ENCODE measurements around the gene ATP6V0A4. TPM values are rescaled to one million over a fixed set of nuclear protein-coding genes. Genes with fewer than 3 reads are reported as not detected.

Gene ATP6V0A4
- polyA plus RNA-seq, 1 of the 3 experiments (the other 2 are of a cell fraction): not detected

DNA sequence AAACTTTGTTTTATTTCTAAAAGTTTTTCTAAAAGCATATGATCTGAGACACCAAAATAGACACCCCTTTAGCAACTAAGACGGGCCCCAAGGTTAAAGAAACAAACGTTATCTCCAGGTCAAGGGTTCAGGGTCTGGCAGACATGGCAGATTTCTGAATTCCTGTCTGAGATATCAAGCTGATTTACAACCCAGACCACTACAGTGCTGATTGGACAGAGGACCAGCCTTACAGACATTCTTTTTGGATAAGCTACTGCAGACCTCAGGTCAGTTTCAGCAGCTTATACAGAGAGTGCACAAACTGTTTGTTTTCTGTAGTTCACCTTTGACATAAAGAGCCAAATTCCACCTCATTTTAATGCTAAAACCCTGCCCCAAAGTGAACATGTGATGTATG is 131.6 kb downstream of the ATP6V0A4 start:
- POLR2A ChIA-PET: no interaction called here

DNA sequence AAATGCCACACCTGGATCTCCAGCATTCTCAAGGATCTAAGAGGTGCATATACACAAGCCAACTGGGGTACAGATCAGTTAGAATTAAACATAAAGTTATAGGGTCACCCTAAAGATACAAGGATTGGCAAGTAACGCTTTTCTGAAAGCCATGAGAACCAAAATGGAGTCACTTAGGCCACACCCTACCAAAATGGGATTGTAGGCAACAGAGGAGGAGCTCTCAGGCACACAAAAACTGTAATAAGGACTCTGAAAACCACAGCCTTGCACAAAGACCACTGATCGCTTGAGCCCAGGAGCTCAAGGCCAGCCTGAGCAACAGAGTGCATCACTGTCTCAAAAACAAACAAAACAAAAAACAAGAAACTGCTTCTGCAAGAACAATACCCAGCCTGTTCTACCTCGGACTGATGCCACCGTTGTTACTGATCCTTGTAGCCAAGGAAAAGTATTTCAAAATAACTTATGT is 132.3 kb downstream of the ATP6V0A4 start:
- DNase-seq: no peak
- CTCF ChIA-PET: interaction anchor here (0.6 to 1.8 kb wide), 3 partner anchors 16 to 331 kb away, joined by 3 to 12 read pairs (median 3); no protein-coding TSS in a partner anchor
- Histone ChIP-seq H3K9me2 (no peaks in the 10 kb centered on the region), H3K4me3 (ENCODE audit: low read depth in 2 of 2, low read length in 1 of 2) (no peak overlapping the region), H4K20me1 (ENCODE audit: insufficient read depth) (no peaks in the 10 kb centered on the region), H3K27ac (ENCODE audit: low read depth in 2 of 2, low read length in 1 of 2) (peak overlapping the region in 1 of 2 experiments; percentile 90; a peak in 2 of 4 replicates), H3K4me1 (ENCODE audit: control insufficient read depth in 1 of 2, insufficient read depth in 2 of 2, low read depth in 1 of 2, low read length in 1 of 2) (peaks cover 0 to 52% of the 10 kb centered on the region in 2 experiments; a peak in 2 of 4 replicates), H2AFZ (ENCODE audit: low read depth) (no peak overlapping the region), H3K9ac (no peak overlapping the region), H3K79me2 (ENCODE audit: insufficient read depth) (no peaks in the 10 kb centered on the region), H3K27me3 (ENCODE audit: insufficient read depth) (no peaks in the 10 kb centered on the region), H3K36me3 (replicated peaks in 1 of 2; ENCODE audit: control insufficient read depth in 1 of 2, insufficient read depth in 2 of 2, low read length in 1 of 2) (no peaks in the 10 kb centered on the region), H3K9me3 (no peaks in the 10 kb centered on the region), H3F3A (replicated peaks; ENCODE audit: insufficient read depth) (no peaks in the 10 kb centered on the region), H3K4me2 (no peak overlapping the region)
- no peak for TF ChIP-seq FOXJ3 (CRISPR knock-in tag; IDR thresholded peaks at IDR 0.05)
- no peak for TF ChIP-seq GABPA (IDR thresholded peaks at IDR 0.05; ENCODE audit: low read depth)
- 33% methylated on average over 4 of the region's 4 CpGs for WGBS (ENCODE audit: low lambda C conversion rate)
- POLR2A ChIA-PET: no interaction called here

More for the DNA sequence above, 131.6 kb downstream of the ATP6V0A4 start:
- no peak overlapping the region for H3K4me3 ChIP-seq (ENCODE audit: low read depth in 2 of 2, low read length in 1 of 2)
- H3K36me3 ChIP-seq (replicated peaks in 1 of 2; ENCODE audit: control insufficient read depth in 1 of 2, insufficient read depth in 2 of 2, low read length in 1 of 2): no peaks in the 10 kb centered on the region
- H3K27me3 ChIP-seq (ENCODE audit: insufficient read depth): no peaks in the 10 kb centered on the region
- peak overlapping the region in 1 of 2 experiments; percentile 90; a peak in 2 of 4 replicates for H3K27ac ChIP-seq (ENCODE audit: low read depth in 2 of 2, low read length in 1 of 2)
- H3K9me3 ChIP-seq: no peaks in the 10 kb centered on the region
- H3K9me2 ChIP-seq: no peaks in the 10 kb centered on the region
- TF ChIP-seq RFX5 (IDR thresholded peaks at IDR 0.05; ENCODE audit: low read length) (no peak), EP300 (IDR thresholded peaks at IDR 0.05; ENCODE audit: borderline replicate concordance in 1 of 2, low read depth in 1 of 2, low read length in 1 of 2) (peak in 1 of 2 experiments; percentile 95; a peak in 2 of 4 replicates), FOXJ3 (CRISPR knock-in tag; IDR thresholded peaks at IDR 0.05) (peak; percentile 32; the same call in 1 of the 2 replicates), TCF12 (IDR thresholded peaks at IDR 0.05) (0 out of 2 replicates have a peak, but pooled peaks have one; percentile 18), RCOR1 (IDR thresholded peaks at IDR 0.05; ENCODE audit: low read length) (peak; percentile 84), GATA2 (CRISPR knock-in tag; IDR thresholded peaks at IDR 0.05) (peak; percentile 80; the same call in 1 of the 2 replicates)
- TF ChIP-seq, protein P1, sequence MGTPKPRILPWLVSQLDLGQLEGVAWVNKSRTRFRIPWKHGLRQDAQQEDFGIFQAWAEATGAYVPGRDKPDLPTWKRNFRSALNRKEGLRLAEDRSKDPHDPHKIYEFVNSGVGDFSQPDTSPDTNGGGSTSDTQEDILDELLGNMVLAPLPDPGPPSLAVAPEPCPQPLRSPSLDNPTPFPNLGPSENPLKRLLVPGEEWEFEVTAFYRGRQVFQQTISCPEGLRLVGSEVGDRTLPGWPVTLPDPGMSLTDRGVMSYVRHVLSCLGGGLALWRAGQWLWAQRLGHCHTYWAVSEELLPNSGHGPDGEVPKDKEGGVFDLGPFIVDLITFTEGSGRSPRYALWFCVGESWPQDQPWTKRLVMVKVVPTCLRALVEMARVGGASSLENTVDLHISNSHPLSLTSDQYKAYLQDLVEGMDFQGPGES (IDR thresholded peaks at IDR 0.05; ENCODE audit: low read depth, low read length): no peak
- WGBS (ENCODE audit: low lambda C conversion rate): 5% methylated on average over 2 of the region's 2 CpGs
- H3K4me1 ChIP-seq (ENCODE audit: control insufficient read depth in 1 of 2, insufficient read depth in 2 of 2, low read depth in 1 of 2, low read length in 1 of 2): peaks cover 0 to 47% of the 10 kb centered on the region in 2 experiments; a peak in 2 of 4 replicates
- DNase-seq: peak; percentile 58
- no peak overlapping the region for H3K4me2 ChIP-seq
- no peaks in the 10 kb centered on the region for H3F3A ChIP-seq (replicated peaks; ENCODE audit: insufficient read depth)
- H4K20me1 ChIP-seq (ENCODE audit: insufficient read depth): no peaks in the 10 kb centered on the region
- H2AFZ ChIP-seq (ENCODE audit: low read depth): no peak overlapping the region
- H3K9ac ChIP-seq: no peak overlapping the region
- no peaks in the 10 kb centered on the region for H3K79me2 ChIP-seq (ENCODE audit: insufficient read depth)
- CTCF ChIA-PET: interaction anchor here (0.6 to 1.8 kb wide), 5 partner anchors 15 to 332 kb away, joined by 3 to 12 read pairs (median 3); no protein-coding TSS in a partner anchor

DNA sequence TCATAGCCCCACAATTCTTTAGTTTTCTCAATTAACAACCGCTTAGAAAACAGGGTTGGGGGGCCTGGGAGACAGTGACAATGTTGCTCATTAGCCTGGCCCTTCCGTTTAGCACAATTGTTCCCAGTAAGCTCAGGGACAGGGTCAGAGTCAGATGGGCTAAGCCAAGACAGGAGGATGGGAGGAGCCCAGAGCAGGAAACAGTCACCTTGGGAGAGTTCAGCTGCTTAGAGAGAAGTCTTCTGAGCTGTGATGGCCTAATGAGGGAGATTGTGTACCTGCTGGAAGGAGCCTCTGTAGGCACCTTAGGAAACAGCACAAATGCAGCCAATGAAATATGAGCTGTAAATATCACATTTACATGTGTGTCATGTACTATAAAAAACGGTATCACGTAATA is 132.7 kb downstream of the ATP6V0A4 start:
- no peak overlapping the region for H3K4me2 ChIP-seq
- no peaks in the 10 kb centered on the region for H3F3A ChIP-seq (replicated peaks; ENCODE audit: insufficient read depth)
- H3K9ac ChIP-seq: no peak overlapping the region
- WGBS (ENCODE audit: low lambda C conversion rate): 31% methylated on average over 4 of the region's 4 CpGs
- H3K27me3 ChIP-seq (ENCODE audit: insufficient read depth): no peaks in the 10 kb centered on the region
- POLR2A ChIA-PET: no interaction called here
- H3K79me2 ChIP-seq (ENCODE audit: insufficient read depth): no peaks in the 10 kb centered on the region
- H2AFZ ChIP-seq (ENCODE audit: low read depth): no peak overlapping the region
- no peak overlapping the region for H3K4me3 ChIP-seq (ENCODE audit: low read depth in 2 of 2, low read length in 1 of 2)
- peaks cover 0 to 52% of the 10 kb centered on the region in 2 experiments; a peak in 2 of 4 replicates for H3K4me1 ChIP-seq (ENCODE audit: control insufficient read depth in 1 of 2, insufficient read depth in 2 of 2, low read depth in 1 of 2, low read length in 1 of 2)
- no peak for DNase-seq
- no peaks in the 10 kb centered on the region for H3K9me3 ChIP-seq
- H3K36me3 ChIP-seq (replicated peaks in 1 of 2; ENCODE audit: control insufficient read depth in 1 of 2, insufficient read depth in 2 of 2, low read length in 1 of 2): no peaks in the 10 kb centered on the region
- H4K20me1 ChIP-seq (ENCODE audit: insufficient read depth): no peaks in the 10 kb centered on the region
- CTCF ChIA-PET: interaction anchor here (0.8 to 1.8 kb wide), 3 partner anchors 16 to 73 kb away, joined by 3 to 12 read pairs (median 3); no protein-coding TSS in a partner anchor
- H3K27ac ChIP-seq (ENCODE audit: low read depth in 2 of 2, low read length in 1 of 2): peak overlapping the region in 1 of 2 experiments; percentile 90; a peak in 2 of 4 replicates
- no peaks in the 10 kb centered on the region for H3K9me2 ChIP-seq
- TF ChIP-seq GATA2 (CRISPR knock-in tag; IDR thresholded peaks at IDR 0.05): no peak
- TF ChIP-seq, protein P2, sequence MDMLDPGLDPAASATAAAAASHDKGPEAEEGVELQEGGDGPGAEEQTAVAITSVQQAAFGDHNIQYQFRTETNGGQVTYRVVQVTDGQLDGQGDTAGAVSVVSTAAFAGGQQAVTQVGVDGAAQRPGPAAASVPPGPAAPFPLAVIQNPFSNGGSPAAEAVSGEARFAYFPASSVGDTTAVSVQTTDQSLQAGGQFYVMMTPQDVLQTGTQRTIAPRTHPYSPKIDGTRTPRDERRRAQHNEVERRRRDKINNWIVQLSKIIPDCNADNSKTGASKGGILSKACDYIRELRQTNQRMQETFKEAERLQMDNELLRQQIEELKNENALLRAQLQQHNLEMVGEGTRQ (IDR thresholded peaks at IDR 0.05; ENCODE audit: borderline replicate concordance, low read depth, low read length): no peak
- TF ChIP-seq RFX5 (IDR thresholded peaks at IDR 0.05; ENCODE audit: low read length): no peak
- no peak for TF ChIP-seq POLR2AphosphoS5 (IDR thresholded peaks at IDR 0.05; ENCODE audit: low read depth, low read length)
- TF ChIP-seq, protein P3, sequence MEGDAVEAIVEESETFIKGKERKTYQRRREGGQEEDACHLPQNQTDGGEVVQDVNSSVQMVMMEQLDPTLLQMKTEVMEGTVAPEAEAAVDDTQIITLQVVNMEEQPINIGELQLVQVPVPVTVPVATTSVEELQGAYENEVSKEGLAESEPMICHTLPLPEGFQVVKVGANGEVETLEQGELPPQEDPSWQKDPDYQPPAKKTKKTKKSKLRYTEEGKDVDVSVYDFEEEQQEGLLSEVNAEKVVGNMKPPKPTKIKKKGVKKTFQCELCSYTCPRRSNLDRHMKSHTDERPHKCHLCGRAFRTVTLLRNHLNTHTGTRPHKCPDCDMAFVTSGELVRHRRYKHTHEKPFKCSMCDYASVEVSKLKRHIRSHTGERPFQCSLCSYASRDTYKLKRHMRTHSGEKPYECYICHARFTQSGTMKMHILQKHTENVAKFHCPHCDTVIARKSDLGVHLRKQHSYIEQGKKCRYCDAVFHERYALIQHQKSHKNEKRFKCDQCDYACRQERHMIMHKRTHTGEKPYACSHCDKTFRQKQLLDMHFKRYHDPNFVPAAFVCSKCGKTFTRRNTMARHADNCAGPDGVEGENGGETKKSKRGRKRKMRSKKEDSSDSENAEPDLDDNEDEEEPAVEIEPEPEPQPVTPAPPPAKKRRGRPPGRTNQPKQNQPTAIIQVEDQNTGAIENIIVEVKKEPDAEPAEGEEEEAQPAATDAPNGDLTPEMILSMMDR (IDR thresholded peaks at IDR 0.05): no peak
- TF ChIP-seq, protein P4, sequence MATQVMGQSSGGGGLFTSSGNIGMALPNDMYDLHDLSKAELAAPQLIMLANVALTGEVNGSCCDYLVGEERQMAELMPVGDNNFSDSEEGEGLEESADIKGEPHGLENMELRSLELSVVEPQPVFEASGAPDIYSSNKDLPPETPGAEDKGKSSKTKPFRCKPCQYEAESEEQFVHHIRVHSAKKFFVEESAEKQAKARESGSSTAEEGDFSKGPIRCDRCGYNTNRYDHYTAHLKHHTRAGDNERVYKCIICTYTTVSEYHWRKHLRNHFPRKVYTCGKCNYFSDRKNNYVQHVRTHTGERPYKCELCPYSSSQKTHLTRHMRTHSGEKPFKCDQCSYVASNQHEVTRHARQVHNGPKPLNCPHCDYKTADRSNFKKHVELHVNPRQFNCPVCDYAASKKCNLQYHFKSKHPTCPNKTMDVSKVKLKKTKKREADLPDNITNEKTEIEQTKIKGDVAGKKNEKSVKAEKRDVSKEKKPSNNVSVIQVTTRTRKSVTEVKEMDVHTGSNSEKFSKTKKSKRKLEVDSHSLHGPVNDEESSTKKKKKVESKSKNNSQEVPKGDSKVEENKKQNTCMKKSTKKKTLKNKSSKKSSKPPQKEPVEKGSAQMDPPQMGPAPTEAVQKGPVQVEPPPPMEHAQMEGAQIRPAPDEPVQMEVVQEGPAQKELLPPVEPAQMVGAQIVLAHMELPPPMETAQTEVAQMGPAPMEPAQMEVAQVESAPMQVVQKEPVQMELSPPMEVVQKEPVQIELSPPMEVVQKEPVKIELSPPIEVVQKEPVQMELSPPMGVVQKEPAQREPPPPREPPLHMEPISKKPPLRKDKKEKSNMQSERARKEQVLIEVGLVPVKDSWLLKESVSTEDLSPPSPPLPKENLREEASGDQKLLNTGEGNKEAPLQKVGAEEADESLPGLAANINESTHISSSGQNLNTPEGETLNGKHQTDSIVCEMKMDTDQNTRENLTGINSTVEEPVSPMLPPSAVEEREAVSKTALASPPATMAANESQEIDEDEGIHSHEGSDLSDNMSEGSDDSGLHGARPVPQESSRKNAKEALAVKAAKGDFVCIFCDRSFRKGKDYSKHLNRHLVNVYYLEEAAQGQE (IDR thresholded peaks at IDR 0.05; ENCODE audit: low read depth, low read length): no peak
